Erythroblast (primary cell): Measurements from ENCODE around the gene ITM2A.

ENCODE experiments used
- GATA1 ChIP-seq: IDR thresholded peaks from 2 replicates; pipeline ENCODE4 v1.6.1; 2011; ENCODE audit warnings: low read depth, mild to moderate bottlenecking, control low read depth, low read length, moderate library complexity
- POLR2A ChIP-seq: IDR thresholded peaks from 2 replicates; pipeline ENCODE4 v1.6.1; 2011; ENCODE audit warnings: mild to moderate bottlenecking, low read length

DNA sequence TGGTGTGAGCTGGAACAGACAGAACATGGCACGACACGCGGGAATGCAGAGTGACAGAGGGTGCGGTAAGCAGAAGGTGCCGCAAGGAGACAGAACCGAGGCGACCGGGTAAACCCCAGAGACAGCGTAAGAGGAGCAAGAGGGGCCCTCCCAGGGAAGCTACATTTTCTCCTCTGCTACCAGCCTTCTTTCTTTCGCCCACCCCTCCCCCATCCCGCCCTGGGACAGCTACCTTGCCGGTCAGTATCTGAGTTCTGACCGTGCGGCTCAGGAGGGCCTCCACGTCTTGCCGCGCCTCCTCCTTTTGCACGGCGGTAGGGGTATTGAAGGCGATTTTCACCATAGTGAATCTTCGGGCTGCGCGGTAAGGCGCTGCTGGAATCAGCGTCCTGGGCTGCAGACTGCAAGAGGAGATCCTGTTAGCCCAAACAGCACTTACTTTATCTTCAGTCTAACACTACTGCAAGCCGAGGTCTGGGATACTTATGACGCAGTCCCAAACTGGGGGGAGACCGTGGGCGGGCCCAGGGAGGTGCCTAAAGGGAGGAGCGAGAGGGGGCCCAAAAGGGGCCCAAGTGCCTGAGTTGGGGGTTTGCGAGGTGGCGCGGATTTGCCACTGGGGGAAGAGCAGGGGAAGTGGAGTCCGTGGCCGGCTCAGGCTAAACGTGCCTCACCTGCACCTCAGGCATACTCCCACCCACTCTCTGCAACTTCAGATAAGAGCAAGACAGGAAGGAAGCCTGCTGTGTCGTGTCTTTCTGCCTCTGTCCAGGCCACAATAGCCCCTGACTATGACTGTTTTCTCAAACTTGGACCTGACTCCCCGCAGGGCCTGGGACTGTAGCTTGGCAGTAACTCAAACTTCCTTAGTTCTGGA is at the start of gene ITM2A:
- TF ChIP-seq POLR2A (peak; percentile 36), GATA1 (no peak)
